ENCODE data around the gene PTPRD. TPM values are rescaled to one million over a fixed set of nuclear protein-coding genes. Genes with fewer than 3 reads are reported as not detected.

The PTPRD gene
- total RNA-seq, 1 experiment from 2014 or later: 0.02 TPM

GRCh38 chr9:8670751-8671150 is 1942.1 kb downstream of the PTPRD start:
- BruUV-seq (replicated peaks): no TSS peak
- no peak for DNase-seq (ENCODE audit: low read depth, low spot score)
- H3K4me1 ChIP-seq (ENCODE audit: control insufficient read depth in 1 of 2, insufficient read depth in 2 of 2, low read length in 2 of 2): no peaks in the 10 kb centered on the region
- peaks cover 5 to 22% of the 10 kb centered on the region in 2 experiments; a peak in 2 of 4 replicates for H3K9me3 ChIP-seq (ENCODE audit: control insufficient read depth in 1 of 2, insufficient read depth in 1 of 2, low read depth in 1 of 2, low read length in 2 of 2)
- TF ChIP-seq SP1 (IDR thresholded peaks at IDR 0.05; ENCODE audit: low read depth) (no peak), CTCF (IDR thresholded peaks at IDR 0.05 in 2 of 3, conservative IDR thresholded peaks at IDR 0.05 in 1 of 3; ENCODE audit: borderline replicate concordance in 1 of 3, insufficient read depth in 1 of 3, low read depth in 2 of 3, low read length in 2 of 3) (no peak), ATF3 (IDR thresholded peaks at IDR 0.05) (no peak), FOSL1 (IDR thresholded peaks at IDR 0.05; ENCODE audit: low read depth) (no peak), CBX3 (IDR thresholded peaks at IDR 0.05; ENCODE audit: low read depth) (no peak), EGR1 (IDR thresholded peaks at IDR 0.05; ENCODE audit: low read depth) (no peak), TCF7L2 (IDR thresholded peaks at IDR 0.05; ENCODE audit: borderline replicate concordance, extremely low read depth, insufficient read depth, insufficient read length) (no peak), POLR2A (IDR thresholded peaks at IDR 0.05; ENCODE audit: borderline replicate concordance, extremely low read depth, insufficient read depth, insufficient read length) (no peak)
- H3K9ac ChIP-seq (ENCODE audit: low read length): no peak overlapping the region
- ChIA-PET RAD21 (ENCODE audit: low non-redundant PET in 1 of 2, low total read pairs in 2 of 2, uncharacterized antibody in 2 of 2, unreplicated experiment in 2 of 2) (no interaction called here), CTCF (no interaction called here), POLR2A (no interaction called here)
- H3K27ac ChIP-seq (ENCODE audit: low read depth, low read length): no peak overlapping the region
- no peaks in the 10 kb centered on the region for H3K9me2 ChIP-seq (ENCODE audit: insufficient read depth)
- no peak overlapping the region for H2AFZ ChIP-seq (ENCODE audit: low read depth, low read length, poor library complexity, severe bottlenecking)
- H3K4me2 ChIP-seq (ENCODE audit: low read length): no peak overlapping the region
- H3K36me3 ChIP-seq (ENCODE audit: control insufficient read depth in 1 of 2, insufficient read depth in 2 of 2, low read length in 2 of 2): no peaks in the 10 kb centered on the region
- H3K27me3 ChIP-seq (ENCODE audit: insufficient read depth, low read length): no peaks in the 10 kb centered on the region
- H4K20me1 ChIP-seq (ENCODE audit: insufficient read depth): no peaks in the 10 kb centered on the region
- H3K4me3 ChIP-seq (replicated peaks in 1 of 2; ENCODE audit: low read depth in 1 of 2, low read length in 2 of 2): no peak overlapping the region
- intact Hi-C loops (cut with micrococcal nuclease): no loop called here
- no peaks in the 10 kb centered on the region for H3K79me2 ChIP-seq (ENCODE audit: insufficient read depth, low read length)
- ATAC-seq: no peak

- H2AFZ ChIP-seq (ENCODE audit: low read depth, low read length, poor library complexity, severe bottlenecking): no peak overlapping the region
- no peaks in the 10 kb centered on the region for H3K79me2 ChIP-seq (ENCODE audit: insufficient read depth, low read length)
- H3K4me3 ChIP-seq (replicated peaks in 1 of 2; ENCODE audit: low read depth in 1 of 2, low read length in 2 of 2): no peak overlapping the region
- H3K4me2 ChIP-seq (ENCODE audit: low read length): no peak overlapping the region
- POLR2A ChIA-PET: no interaction called here
- no peak overlapping the region for H3K9ac ChIP-seq (ENCODE audit: low read length)
- H3K36me3 ChIP-seq (ENCODE audit: control insufficient read depth in 1 of 2, insufficient read depth in 2 of 2, low read length in 2 of 2): no peaks in the 10 kb centered on the region
- intact Hi-C loops (cut with micrococcal nuclease): no loop called here
- no peaks in the 10 kb centered on the region for H3K27me3 ChIP-seq (ENCODE audit: insufficient read depth, low read length)
- H4K20me1 ChIP-seq (ENCODE audit: insufficient read depth): no peaks in the 10 kb centered on the region
- H3K27ac ChIP-seq (ENCODE audit: low read depth, low read length): no peak overlapping the region
- peaks cover 3 to 17% of the 10 kb centered on the region in 2 experiments; a peak in 2 of 4 replicates for H3K9me3 ChIP-seq (ENCODE audit: control insufficient read depth in 1 of 2, insufficient read depth in 1 of 2, low read depth in 1 of 2, low read length in 2 of 2)
- H3K9me2 ChIP-seq (ENCODE audit: insufficient read depth): no peaks in the 10 kb centered on the region
- RAD21 ChIA-PET (ENCODE audit: low non-redundant PET in 1 of 2, low total read pairs in 2 of 2, uncharacterized antibody in 2 of 2, unreplicated experiment in 2 of 2): no interaction called here
- no peaks in the 10 kb centered on the region for H3K4me1 ChIP-seq (ENCODE audit: control insufficient read depth in 1 of 2, insufficient read depth in 2 of 2, low read length in 2 of 2)
- no TSS peak for BruUV-seq (replicated peaks)
- CTCF ChIA-PET: no interaction called here
- DNase-seq (ENCODE audit: low read depth, low spot score) (no peak), ATAC-seq (no peak)
- TF ChIP-seq JUND (IDR thresholded peaks at IDR 0.05) (no peak), CBX3 (IDR thresholded peaks at IDR 0.05; ENCODE audit: low read depth) (no peak), ATF3 (IDR thresholded peaks at IDR 0.05) (no peak), RAD21 (IDR thresholded peaks at IDR 0.05; ENCODE audit: low read depth) (no peak), SIN3A (IDR thresholded peaks at IDR 0.05; ENCODE audit: low read depth) (no peak), SRF (IDR thresholded peaks at IDR 0.05; ENCODE audit: low read depth) (no peak), YY1 (IDR thresholded peaks at IDR 0.05; ENCODE audit: extremely low read depth, insufficient replicate concordance, low read depth, low read length) (no peak), REST (IDR thresholded peaks at IDR 0.05; ENCODE audit: low read depth) (no peak), ZNF274 (IDR thresholded peaks at IDR 0.05; ENCODE audit: low read depth, low read length) (no peak)
Observed at GRCh38 chr9:8668751-8669150, 1944.1 kb downstream of the PTPRD start.
